K562 (cell line): ENCODE measurements around the gene IRF6. TPM values are rescaled to one million over a fixed set of nuclear protein-coding genes. Genes with fewer than 3 reads are reported as not detected.

ENCODE experiments used
- ATAC-seq: fragments of 200-7000 bp; cut with Tn5 transposase; 3 replicates; pipeline ENCODE4 v1.9.1; 2020; ENCODE audit warnings: moderate library complexity
- BruUV-seq: library from RNA; stranded (reverse); fragments of 400-500 nt; replicated peaks from 2 replicates; lab custom pipeline; 2021; lab: Mats Ljungman, UMichigan
- CTCF ChIA-PET: fragments of 300-600 bp; formaldehyde crosslinking; extraction: SDS; loops from one replicate; lab custom pipeline; 2021; ENCODE audit warnings: low intra/inter-chr PET ratio; lab: Yijun Ruan, JAX
- POLR2A ChIA-PET: fragments of 300-600, 350-650 bp; sonication (Branson Sonifier 250); formaldehyde crosslinking; extraction: SDS; loops from one replicate; lab custom pipeline; 2021; ENCODE audit warnings: antibody characterized with exemption, inconsistent platforms; lab: Yijun Ruan, JAX
- DNase-seq, 4 experiments: peaks; one replicate each; pipeline versions ENCODE4 v3.0.0 to v3.0.0-alpha.2; 2011 to 2018; ENCODE audit warnings: low spot score in 3 of 4, mixed read lengths in 3 of 4; ENCODE audit errors: extremely low read depth in 1 of 4
- FAIRE-seq: peaks from 2 replicates; lab custom pipeline; 2011; peaks lifted over from hg19 to GRCh38; lab: Jason Lieb, UNC
- H2AFZ ChIP-seq: 2 replicates; pipeline ENCODE4 v1.6.0; 2011; ENCODE audit warnings: low read depth, low read length, control low read depth, inconsistent platforms
- H3K27ac ChIP-seq: fragments of 200-600 bp; 3 replicates; pipeline ENCODE4 v1.8.0; 2011; ENCODE audit warnings: low read depth, mild to moderate bottlenecking, control low read depth, inconsistent platforms, low read length, moderate library complexity, mixed read lengths; ENCODE audit errors: extremely low read depth
- H3K27me3 ChIP-seq, 2 experiments: fragments of 300-600 bp in 1 of 2; 2 replicates in 1 of 2; 3 replicates in 1 of 2; pipeline versions ENCODE4 v1.6.0 to v1.8.0; 2011; ENCODE audit warnings: inconsistent platforms in 2 of 2, low read length in 2 of 2, mild to moderate bottlenecking in 1 of 2, mixed read lengths in 1 of 2, moderate library complexity in 1 of 2; ENCODE audit not compliant: control insufficient read depth in 2 of 2, insufficient read depth in 2 of 2
- H3K36me3 ChIP-seq: fragments of 300-600 bp; 3 replicates; pipeline ENCODE4 v1.8.0; 2011; ENCODE audit warnings: mild to moderate bottlenecking, low read length, inconsistent platforms; ENCODE audit not compliant: control insufficient read depth, insufficient read depth
- H3K4me1 ChIP-seq, 2 experiments: fragments of 200-600 bp in 1 of 2; replicated peaks in 1 of 2; 2 replicates in 1 of 2; 3 replicates in 1 of 2; pipeline versions ENCODE4 v1.5.1 to v1.8.0; 2011; ENCODE audit warnings: inconsistent platforms in 2 of 2, low read length in 2 of 2, mild to moderate bottlenecking in 1 of 2, mixed read lengths in 1 of 2, moderate library complexity in 1 of 2; ENCODE audit not compliant: control insufficient read depth in 2 of 2, insufficient read depth in 2 of 2
- H3K4me2 ChIP-seq: 2 replicates; pipeline ENCODE4 v1.6.1; 2011; ENCODE audit warnings: low read length, control low read depth, inconsistent platforms, mixed read lengths; ENCODE audit not compliant: insufficient read depth
- H3K4me3 ChIP-seq: fragments of 200-600 bp; sonication (generic), shearing (Covaris generic); 2 replicates; pipeline ENCODE4 v1.5.1; 2016; ENCODE audit warnings: control low read depth, inconsistent platforms
- H3K79me2 ChIP-seq: fragments of 200-600 bp; 3 replicates; pipeline ENCODE4 v1.8.0; 2011; ENCODE audit warnings: low read length, inconsistent platforms; ENCODE audit not compliant: control insufficient read depth, insufficient read depth
- H3K9ac ChIP-seq, 2 experiments: 2 replicates each; pipeline versions ENCODE4 v1.6.0 to v1.6.1; 2011; ENCODE audit warnings: low read depth in 2 of 2, low read length in 2 of 2, control low read depth in 1 of 2, inconsistent platforms in 1 of 2, mild to moderate bottlenecking in 1 of 2, mixed read lengths in 1 of 2; ENCODE audit not compliant: insufficient read depth in 1 of 2
- H3K9me1 ChIP-seq: one replicate; pipeline ENCODE4 v1.6.0; 2011; ENCODE audit warnings: inconsistent platforms, mild to moderate bottlenecking, low read length, moderate library complexity; ENCODE audit not compliant: control insufficient read depth, insufficient read depth
- H3K9me3 ChIP-seq: replicated peaks from 2 replicates; pipeline ENCODE4 v1.5.1; 2011; ENCODE audit warnings: low read depth, low read length, inconsistent platforms; ENCODE audit not compliant: control insufficient read depth, insufficient read depth
- H4K20me1 ChIP-seq: replicated peaks from 2 replicates; pipeline ENCODE4 v1.6.1; 2011; ENCODE audit warnings: low read length, inconsistent platforms, mixed read lengths; ENCODE audit not compliant: control insufficient read depth, insufficient read depth
- ASH1L ChIP-seq: fragments of 450-650 bp; IDR thresholded peaks from 2 replicates; pipeline ENCODE4 v1.6.1; 2018; ENCODE audit warnings: borderline replicate concordance, mild to moderate bottlenecking, low read depth; ENCODE audit not compliant: partially characterized antibody
- CBX2 ChIP-seq: fragments of 200-600 bp; sonication (generic); IDR thresholded peaks from one replicate; pipeline ENCODE4 v1.6.1; 2012; ENCODE audit warnings: mild to moderate bottlenecking, low read length, inconsistent platforms; ENCODE audit not compliant: insufficient read depth, poor library complexity, severe bottlenecking
- ELF4 ChIP-seq: fragments of 450-650 bp; formaldehyde crosslinking; IDR thresholded peaks from 2 replicates; pipeline ENCODE4 v1.4.0; 2022; ENCODE audit warnings: missing genetic modification characterization
- HNRNPL ChIP-seq: fragments of 200-400 bp; formaldehyde crosslinking; IDR thresholded peaks from 2 replicates; pipeline ENCODE4 v1.6.1; 2017; ENCODE audit warnings: low read depth, mild to moderate bottlenecking, low read length
- KAT8 ChIP-seq: fragments of 450-650 bp; IDR thresholded peaks from 2 replicates; pipeline ENCODE4 v1.6.1; 2016; ENCODE audit warnings: low read depth, mild to moderate bottlenecking
- NCOA4 ChIP-seq: fragments of 450-650 bp; IDR thresholded peaks from 2 replicates; pipeline ENCODE4 v1.6.1; 2018; ENCODE audit warnings: mild to moderate bottlenecking; ENCODE audit not compliant: partially characterized antibody
- PCBP1 ChIP-seq: fragments of 200-400 bp; formaldehyde crosslinking; IDR thresholded peaks from 2 replicates; pipeline ENCODE4 v1.6.1; 2018; ENCODE audit warnings: mild to moderate bottlenecking, low read depth, low read length; ENCODE audit not compliant: poor library complexity, severe bottlenecking
- PHF20 ChIP-seq: fragments of 450-650 bp; IDR thresholded peaks from 2 replicates; pipeline ENCODE4 v1.6.1; 2018; ENCODE audit not compliant: partially characterized antibody
- ZNF311 ChIP-seq: fragments of 250-450 bp; sonication (Bioruptor Pico); IDR thresholded peaks from 2 replicates; pipeline ENCODE4 v1.4.0; 2020; ENCODE audit warnings: mild to moderate bottlenecking, moderate library complexity
- ZNF436 ChIP-seq: fragments of 250-450, 450-650 bp; sonication (Bioruptor Pico); formaldehyde crosslinking; IDR thresholded peaks from 2 replicates; pipeline ENCODE4 v1.7.0; 2020; ENCODE audit warnings: mild to moderate bottlenecking
- WGBS: fragments of 100-300 bp; shearing (Covaris generic); methylation state at CpG from one replicate; pipeline ENCODE4 v1.1.6; 2016; ENCODE audit warnings: low coverage, mixed read lengths; ENCODE audit not compliant: insufficient coverage; ENCODE audit errors: missing lambda C conversion rate; 5-methylcytosine and 5-hydroxymethylcytosine counted together
- in situ Hi-C: fragments of 300-500 bp; cut with MboI; formaldehyde crosslinking; loops from 4 replicates; pipeline ENCODE4 v1.15.0; 2018; ENCODE audit warnings: inconsistent platforms, mixed read lengths
- intact Hi-C: fragments of 100-400 bp; cut with micrococcal nuclease; formaldehyde crosslinking; loops from 2 replicates; pipeline ENCODE4 v1.14.2; 2022
- polyA plus RNA-seq, 8 experiments: library from polyadenylated mRNA; depleted of rRNA in 4 of 8; stranded (reverse) in 5 of 8; unstranded in 3 of 8; fragments of >200 nt; fragmentation: Nextera tagmentation in 2 of 8; fragmentation: Illumina TruSeq in 1 of 8; extraction: Ambion mirVana in 2 of 8; extraction: Trizol in 1 of 8; gene quantifications; 2 replicates each; pipeline versions ENCODE4 v1.2.1 to v1.2.3, GENCODE V29; 2011 to 2014; ENCODE audit warnings: inconsistent platforms in 1 of 8, missing spikeins in 1 of 8
- total RNA-seq, 7 experiments: library from RNA; depleted of rRNA in 6 of 7; stranded (reverse); fragments of >200 nt in 6 of 7; fragmentation: Illumina TruSeq in 2 of 7; extraction: Trizol in 2 of 7; gene quantifications; 2 replicates each; pipeline versions ENCODE4 v1.2.1 to v1.2.3, GENCODE V29; 2011 to 2021; ENCODE audit warnings: low replicate concordance in 1 of 7
- TF ChIP-seq, protein P1 (sequence below): fragments of 250-450 bp; sonication (Bioruptor Pico); IDR thresholded peaks from 2 replicates; pipeline ENCODE4 v1.4.0; 2020; ENCODE audit warnings: mild to moderate bottlenecking, moderate library complexity

The IRF6 gene
- total and polyA plus RNA-seq, 9 of the 15 experiments (the other 6 are each of a cell fraction or from before 2014, with no cell fraction given), result 0.03 to 0.65 (median 0.17) TPM

- in situ Hi-C loops, result no loop called here
- Histone ChIP-seq H3K9ac (no peak overlapping the region), H3K27me3 (peaks cover 4 to 9% of the 10 kb centered on the region in 2 experiments; a peak in 2 of 5 replicates), H3K27ac (no peak overlapping the region), H4K20me1 (no peaks in the 10 kb centered on the region), H3K36me3 (no peaks in the 10 kb centered on the region), H3K4me1 (no peaks in the 10 kb centered on the region), H3K4me3 (no peak overlapping the region), H3K9me3 (no peaks in the 10 kb centered on the region), H2AFZ (no peak overlapping the region), H3K9me1 (no peaks in the 10 kb centered on the region), H3K4me2 (no peak overlapping the region), H3K79me2 (no peaks in the 10 kb centered on the region)
- DNase-seq (no peak), FAIRE-seq (no peak), ATAC-seq (no peak)
- ChIA-PET CTCF (no interaction called here), POLR2A (interaction anchor here (0.6 to 1.4 kb wide), 7 partner anchors 9 to 62 kb away, joined by 3 to 7 read pairs (median 3); partner anchors contain the start of gene G0S2)
- BruUV-seq, result no TSS peak
- intact Hi-C loops, result no loop called here
- 0% methylated on average over 5 of the region's 5 CpGs for WGBS
- no peak for TF ChIP-seq ASH1L
- TF ChIP-seq HNRNPL, result no peak
- TF ChIP-seq NCOA4, result no peak
Measured at GRCh38 chr1:209737118-209737505, 68.8 kb downstream of the IRF6 start.

GRCh38 chr1:209736490-209737117 lies 69.3 kb downstream of the IRF6 start:
- H4K20me1 ChIP-seq, result no peaks in the 10 kb centered on the region
- no peaks in the 10 kb centered on the region for H3K79me2 ChIP-seq
- H3K27ac ChIP-seq, result no peak overlapping the region
- FAIRE-seq, result no peak
- no peaks in the 10 kb centered on the region for H3K9me3 ChIP-seq
- ChIA-PET CTCF (interaction anchor here (0.6 kb wide), 1 partner anchor 184 kb away, joined by 6 read pairs; no protein-coding TSS in a partner anchor), POLR2A (interaction anchor here (0.6 to 1.4 kb wide), 5 partner anchors 9 to 22 kb away, joined by 3 to 7 read pairs (median 4); no protein-coding TSS in a partner anchor)
- ATAC-seq, result no peak
- intact Hi-C loops, result no loop called here
- H3K4me1 ChIP-seq, result no peaks in the 10 kb centered on the region
- H3K36me3 ChIP-seq, result no peaks in the 10 kb centered on the region
- no peaks in the 10 kb centered on the region for H3K9me1 ChIP-seq
- no peak overlapping the region for H3K4me2 ChIP-seq
- H2AFZ ChIP-seq, result no peak overlapping the region
- no peak for DNase-seq
- BruUV-seq, result no TSS peak
- 2% methylated on average over 3 of the region's 3 CpGs for WGBS
- H3K4me3 ChIP-seq, result no peak overlapping the region
- H3K27me3 ChIP-seq, result peaks cover 4 to 6% of the 10 kb centered on the region in 2 experiments; a peak in 2 of 5 replicates
- no peak overlapping the region for H3K9ac ChIP-seq
- in situ Hi-C loops, result no loop called here
- no peak for TF ChIP-seq CBX2
- TF ChIP-seq ZNF436, result no peak
- no peak for TF ChIP-seq ZNF311 (CRISPR knock-in tag)
- TF ChIP-seq PCBP1, result no peak
- TF ChIP-seq, protein P1, sequence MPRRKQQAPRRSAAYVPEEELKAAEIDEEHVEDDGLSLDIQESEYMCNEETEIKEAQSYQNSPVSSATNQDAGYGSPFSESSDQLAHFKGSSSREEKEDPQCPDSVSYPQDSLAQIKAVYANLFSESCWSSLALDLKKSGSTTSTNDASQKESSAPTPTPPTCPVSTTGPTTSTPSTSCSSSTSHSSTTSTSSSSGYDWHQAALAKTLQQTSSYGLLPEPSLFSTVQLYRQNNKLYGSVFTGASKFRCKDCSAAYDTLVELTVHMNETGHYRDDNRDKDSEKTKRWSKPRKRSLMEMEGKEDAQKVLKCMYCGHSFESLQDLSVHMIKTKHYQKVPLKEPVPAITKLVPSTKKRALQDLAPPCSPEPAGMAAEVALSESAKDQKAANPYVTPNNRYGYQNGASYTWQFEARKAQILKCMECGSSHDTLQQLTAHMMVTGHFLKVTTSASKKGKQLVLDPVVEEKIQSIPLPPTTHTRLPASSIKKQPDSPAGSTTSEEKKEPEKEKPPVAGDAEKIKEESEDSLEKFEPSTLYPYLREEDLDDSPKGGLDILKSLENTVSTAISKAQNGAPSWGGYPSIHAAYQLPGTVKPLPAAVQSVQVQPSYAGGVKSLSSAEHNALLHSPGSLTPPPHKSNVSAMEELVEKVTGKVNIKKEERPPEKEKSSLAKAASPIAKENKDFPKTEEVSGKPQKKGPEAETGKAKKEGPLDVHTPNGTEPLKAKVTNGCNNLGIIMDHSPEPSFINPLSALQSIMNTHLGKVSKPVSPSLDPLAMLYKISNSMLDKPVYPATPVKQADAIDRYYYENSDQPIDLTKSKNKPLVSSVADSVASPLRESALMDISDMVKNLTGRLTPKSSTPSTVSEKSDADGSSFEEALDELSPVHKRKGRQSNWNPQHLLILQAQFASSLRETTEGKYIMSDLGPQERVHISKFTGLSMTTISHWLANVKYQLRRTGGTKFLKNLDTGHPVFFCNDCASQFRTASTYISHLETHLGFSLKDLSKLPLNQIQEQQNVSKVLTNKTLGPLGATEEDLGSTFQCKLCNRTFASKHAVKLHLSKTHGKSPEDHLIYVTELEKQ (CRISPR knock-in tag), result no peak
- no peak for TF ChIP-seq KAT8
- no peak for TF ChIP-seq PHF20
- no peak for TF ChIP-seq ELF4 (CRISPR knock-in tag)
